Measurements from ENCODE around the gene SP7. TPM values are rescaled to one million over a fixed set of nuclear protein-coding genes. Genes with fewer than 3 reads are reported as not detected.

SP7 gene
- total RNA-seq, 1 donor from 2014 or later = not detected

GRCh38 chr12:53279283-53279869 is 56.8 kb downstream of the SP7 start:
- no peak for DNase-seq (ENCODE audit: low read depth)

DNA sequence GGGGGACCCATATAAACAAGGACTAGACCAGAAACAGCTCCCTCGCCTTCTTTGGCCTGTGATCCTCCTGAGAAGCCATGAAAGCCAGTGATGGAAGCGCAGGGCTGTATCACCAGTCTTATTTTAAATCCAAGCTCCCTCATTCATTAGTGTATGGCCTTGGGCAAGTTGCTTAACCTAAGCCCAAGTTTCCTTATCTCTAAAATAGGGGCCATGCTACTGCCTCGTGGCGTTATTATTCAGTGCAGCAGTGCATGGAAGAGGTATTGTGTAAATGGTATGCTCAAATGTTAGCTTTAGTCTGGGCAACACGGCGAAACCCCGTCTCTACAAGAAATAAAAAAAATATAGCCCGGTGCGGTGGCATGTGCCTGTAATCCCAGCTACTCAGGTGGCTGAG is 58.2 kb downstream of the SP7 start:
- DNase-seq (ENCODE audit: low read depth) = no peak

Other genes with a start within 250 kb of the SP7 start
- gene IGFBP6, start 238.7 kb downstream of the SP7 start, total RNA-seq = 42.5 and 49.8 TPM in 2 replicates
- gene SOAT2, start 232.9 kb downstream of the SP7 start, total RNA-seq = not detected in 2 replicates
- 7.4 and 9.2 TPM in 2 replicates for gene ZNF740, start 155.6 kb downstream of the SP7 start, total RNA-seq
- gene CSAD, start 155.4 kb downstream of the SP7 start, total RNA-seq = 5.6 and 15.5 TPM in 2 replicates
- gene ITGB7, start 129.1 kb downstream of the SP7 start, total RNA-seq = 0.16 and 0.32 TPM in 2 replicates
- 15.4 and 22.7 TPM in 2 replicates for gene RARG, start 104.1 kb downstream of the SP7 start, total RNA-seq
- gene ESPL1, start 68.1 kb downstream of the SP7 start, total RNA-seq = 0.36 and 0.53 TPM in 2 replicates
- gene PFDN5, start 40.8 kb downstream of the SP7 start, total RNA-seq = 253 and 294 TPM in 2 replicates
- gene MYG1, start 36.7 kb downstream of the SP7 start, total RNA-seq = 40.9 and 42.8 TPM in 2 replicates
- gene AAAS, start 14.7 kb downstream of the SP7 start, total RNA-seq = 63.6 and 74.1 TPM in 2 replicates
- gene SP1, start 43.8 kb upstream of the SP7 start, total RNA-seq = 28.9 and 35.6 TPM in 2 replicates
- not detected in 2 replicates for gene AMHR2, start 87.5 kb upstream of the SP7 start, total RNA-seq
- 45.8 and 48.3 TPM in 2 replicates for gene PRR13, start 105.4 kb upstream of the SP7 start, total RNA-seq
- 141 and 158 TPM in 2 replicates for gene PCBP2, start 115.7 kb upstream of the SP7 start, total RNA-seq
- gene MAP3K12, start 163.1 kb upstream of the SP7 start, total RNA-seq = 17.0 and 25.5 TPM in 2 replicates
- 23.7 and 30.0 TPM in 2 replicates for gene TARBP2, start 164.9 kb upstream of the SP7 start, total RNA-seq
- gene NPFF, start 171.1 kb upstream of the SP7 start, total RNA-seq = not detected in 2 replicates